ENCODE data around the gene TAF1.
"Not testable (repeated sequence)": the region's sequence is repeated elsewhere in the genome, so short reads cannot be mapped to it uniquely, and the experiment has no call there.

Gene TAF1

GRCh38 chrX:71365875-71366673, at the start of gene TAF1:
TAF1 (plus strand) TSS chrX:71366357; CDS start chrX:71366375, 18 bp downstream.
- DNase-seq = peak; percentile 95

GRCh38 chrX:71316959-71317358, 49.2 kb upstream of the TAF1 start:
- DNase-seq = not testable (repeated sequence)

- peak; percentile 3 for DNase-seq
These were observed 46.0 kb upstream of the TAF1 start for GRCh38 chrX:71320126-71320525.

- no peak for DNase-seq
These were observed 44.4 kb upstream of the TAF1 start for GRCh38 chrX:71321731-71322130.

- not testable (repeated sequence) for DNase-seq
These were observed 41.7 kb upstream of the TAF1 start for GRCh38 chrX:71324452-71324851.

GRCh38 chrX:71326394-71326793, 39.8 kb upstream of the TAF1 start:
- no peak for DNase-seq

GRCh38 chrX:71349151-71349665, 16.9 kb upstream of the TAF1 start:
- not testable (repeated sequence) for DNase-seq

- DNase-seq = not testable (repeated sequence)
These were observed 16.3 kb upstream of the TAF1 start for GRCh38 chrX:71349867-71350266.

- not testable (repeated sequence) for DNase-seq
These were observed 13.7 kb upstream of the TAF1 start for GRCh38 chrX:71352439-71352838.

- no peak for DNase-seq
These were observed 1.9 kb upstream of the TAF1 start for GRCh38 chrX:71364221-71364620.

- no peak for DNase-seq
These were observed 742 bp upstream of the TAF1 start for GRCh38 chrX:71365356-71365874.

GRCh38 chrX:71366674-71367256, 608 bp downstream of the TAF1 start:
- peak; percentile 25 for DNase-seq

- no peak for DNase-seq
These were observed 1.2 kb downstream of the TAF1 start for GRCh38 chrX:71367396-71367795.

GRCh38 chrX:71372388-71372787, 6.2 kb downstream of the TAF1 start:
- no peak for DNase-seq

GRCh38 chrX:71378732-71379131, 12.6 kb downstream of the TAF1 start:
- DNase-seq = no peak

- DNase-seq = not testable (repeated sequence)
These were observed 25.6 kb downstream of the TAF1 start for GRCh38 chrX:71391725-71392124.

- no peak for DNase-seq
These were observed 27.8 kb downstream of the TAF1 start for GRCh38 chrX:71393919-71394318.

- no peak for DNase-seq
These were observed 30.4 kb downstream of the TAF1 start for GRCh38 chrX:71396576-71396975.

- DNase-seq = no peak
These were observed 34.6 kb downstream of the TAF1 start for GRCh38 chrX:71400710-71401109.

- DNase-seq = not testable (repeated sequence)
These were observed 50.1 kb downstream of the TAF1 start for GRCh38 chrX:71416260-71416659.

GRCh38 chrX:71420686-71421085, 54.5 kb downstream of the TAF1 start:
- no peak for DNase-seq

GRCh38 chrX:71432733-71433132, 66.6 kb downstream of the TAF1 start:
- DNase-seq = no peak

- no peak for DNase-seq
These were observed 72.6 kb downstream of the TAF1 start for GRCh38 chrX:71438750-71439149.

- no peak for DNase-seq
These were observed 73.3 kb downstream of the TAF1 start for GRCh38 chrX:71439420-71439819.
